AG10803 (cell line): ENCODE results near the gene CTNND2.

Experiments used
- DNase-seq: peaks from one replicate; pipeline ENCODE4 v3.0.0; 2010; ENCODE audit warnings: low read depth
- H3K4me3 ChIP-seq: 2 replicates; pipeline ENCODE4 v1.5.1; 2011; ENCODE audit warnings: mild to moderate bottlenecking, low read length, control low read depth
- CTCF ChIP-seq: conservative IDR thresholded peaks from 2 replicates; pipeline ENCODE4 v1.5.1; 2011; ENCODE audit warnings: mild to moderate bottlenecking, low read length, control low read depth, inconsistent platforms

Gene CTNND2

DNA sequence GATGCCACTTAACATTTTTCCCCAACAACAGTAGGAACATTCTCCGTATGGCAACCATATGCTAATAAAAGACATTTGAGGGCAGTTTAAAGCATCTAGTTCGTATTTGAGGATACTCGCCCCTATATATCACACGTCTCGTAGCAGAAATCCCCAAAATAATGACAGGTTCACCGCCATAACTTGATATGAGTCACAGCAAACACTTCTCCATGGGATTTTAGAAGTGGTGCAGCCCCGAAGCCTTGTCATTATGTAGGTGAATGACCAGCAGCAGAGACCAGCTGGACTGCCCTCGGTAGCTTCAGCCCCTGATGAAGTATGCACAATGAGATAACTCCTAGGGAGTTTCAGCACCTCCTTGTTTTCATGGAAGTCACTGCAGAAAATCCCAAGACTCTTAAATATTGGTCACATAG is 2.0 kb downstream of the CTNND2 start:
- H3K4me3 ChIP-seq = no peak overlapping the region
- TF ChIP-seq CTCF = no peak
- no peak for DNase-seq

GRCh38 chr5:11898787-11899186 is 5.5 kb downstream of the CTNND2 start:
- DNase-seq = no peak
- TF ChIP-seq CTCF = no peak
- H3K4me3 ChIP-seq = no peak overlapping the region

GRCh38 chr5:11897781-11898180 is 6.5 kb downstream of the CTNND2 start:
- no peak overlapping the region for H3K4me3 ChIP-seq
- no peak for DNase-seq
- TF ChIP-seq CTCF = no peak

GRCh38 chr5:11894992-11895391 is 9.3 kb downstream of the CTNND2 start:
- H3K4me3 ChIP-seq = no peak overlapping the region
- TF ChIP-seq CTCF = no peak
- DNase-seq = no peak

GRCh38 chr5:11892832-11893231 is 11.4 kb downstream of the CTNND2 start:
- no peak for DNase-seq
- TF ChIP-seq CTCF = no peak
- no peak overlapping the region for H3K4me3 ChIP-seq

DNA sequence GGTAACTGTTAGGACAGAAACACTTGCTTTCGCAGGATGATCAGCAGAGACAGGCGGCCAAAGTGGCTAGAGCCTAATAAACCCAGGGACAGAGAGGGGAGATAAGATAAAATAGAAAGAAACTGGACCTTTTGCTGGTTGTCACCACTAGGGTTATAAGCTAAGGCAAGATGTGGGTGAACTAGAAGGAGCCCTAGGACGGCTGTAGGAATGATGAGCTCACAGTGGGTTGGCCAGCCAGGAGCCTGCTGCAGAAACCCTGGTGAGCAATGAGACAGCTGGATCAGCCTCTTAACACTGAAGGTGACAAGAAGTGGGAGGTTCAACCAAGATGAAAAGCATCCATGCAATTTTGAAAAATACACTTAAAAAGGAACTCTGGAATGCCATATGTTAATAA is 13.5 kb downstream of the CTNND2 start:
- H3K4me3 ChIP-seq = no peak overlapping the region
- no peak for TF ChIP-seq CTCF
- no peak for DNase-seq

DNA sequence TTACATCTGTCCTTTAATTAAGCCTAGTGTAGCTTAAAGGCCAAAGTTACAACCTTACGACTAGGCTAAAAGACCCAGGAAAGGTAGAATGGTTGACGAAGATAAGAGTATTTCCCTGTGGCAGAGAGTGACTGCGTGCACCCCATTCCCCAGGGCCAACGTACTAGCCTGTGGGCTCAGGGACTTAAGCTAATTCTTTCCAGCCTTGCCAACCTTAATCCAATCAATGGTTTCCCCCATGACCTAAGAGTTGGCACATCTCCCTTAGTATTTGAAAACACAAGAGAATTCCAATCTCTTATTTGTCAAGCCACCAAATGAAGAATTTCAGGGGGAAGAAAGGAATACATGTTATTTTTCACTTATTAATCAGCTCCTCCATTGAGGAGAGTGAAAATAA is 16.0 kb downstream of the CTNND2 start:
- no peak for DNase-seq
- no peak for TF ChIP-seq CTCF

More for the DNA sequence above, 16.0 kb downstream of the CTNND2 start:
- no peak overlapping the region for H3K4me3 ChIP-seq
